Peyer's patch (tissue), 4 donors: ENCODE data around the gene DHX36.

Experiments
- POLR2A ChIP-seq, 2 donors: fragments of 450-650 bp; IDR thresholded peaks; one replicate each; pipeline ENCODE4 v1.5.1; 2017; ENCODE audit warnings: antibody characterized with exemption in 2 of 2, mild to moderate bottlenecking in 2 of 2, moderate library complexity in 2 of 2
- TF ChIP-seq, protein P1 (sequence below), 6 experiments: fragments of 450-650 bp in 4 of 6; fragments of 200-600 bp in 2 of 6; sonication (generic) in 1 of 6; IDR thresholded peaks; one replicate each; pipeline ENCODE4 v1.5.1; 2017 to 2019; ENCODE audit warnings: antibody characterized with exemption in 6 of 6, mild to moderate bottlenecking in 3 of 6, moderate library complexity in 1 of 6

DNA sequence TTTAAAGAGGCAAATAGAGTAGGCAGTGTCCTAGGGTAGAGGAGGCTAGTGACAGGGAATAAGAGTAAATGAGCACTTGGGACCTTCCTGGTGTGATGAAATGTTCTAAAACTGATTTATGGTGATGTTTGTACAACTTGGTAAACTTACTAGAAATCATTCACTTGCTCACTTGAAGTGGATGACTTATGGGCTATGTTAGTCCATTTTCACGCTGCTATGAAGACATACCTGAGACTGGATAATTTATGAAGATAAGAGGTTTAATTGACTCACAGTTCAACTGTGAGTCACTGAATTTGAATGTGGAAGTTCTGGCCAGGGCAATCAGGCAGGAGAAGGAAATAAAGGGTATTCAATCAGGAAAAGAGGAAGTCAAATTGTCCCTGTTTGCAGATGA lies 31.7 kb upstream of the DHX36 start:
- TF ChIP-seq POLR2A (IDR thresholded peaks at IDR 0.05): no peak
- TF ChIP-seq, protein P1, sequence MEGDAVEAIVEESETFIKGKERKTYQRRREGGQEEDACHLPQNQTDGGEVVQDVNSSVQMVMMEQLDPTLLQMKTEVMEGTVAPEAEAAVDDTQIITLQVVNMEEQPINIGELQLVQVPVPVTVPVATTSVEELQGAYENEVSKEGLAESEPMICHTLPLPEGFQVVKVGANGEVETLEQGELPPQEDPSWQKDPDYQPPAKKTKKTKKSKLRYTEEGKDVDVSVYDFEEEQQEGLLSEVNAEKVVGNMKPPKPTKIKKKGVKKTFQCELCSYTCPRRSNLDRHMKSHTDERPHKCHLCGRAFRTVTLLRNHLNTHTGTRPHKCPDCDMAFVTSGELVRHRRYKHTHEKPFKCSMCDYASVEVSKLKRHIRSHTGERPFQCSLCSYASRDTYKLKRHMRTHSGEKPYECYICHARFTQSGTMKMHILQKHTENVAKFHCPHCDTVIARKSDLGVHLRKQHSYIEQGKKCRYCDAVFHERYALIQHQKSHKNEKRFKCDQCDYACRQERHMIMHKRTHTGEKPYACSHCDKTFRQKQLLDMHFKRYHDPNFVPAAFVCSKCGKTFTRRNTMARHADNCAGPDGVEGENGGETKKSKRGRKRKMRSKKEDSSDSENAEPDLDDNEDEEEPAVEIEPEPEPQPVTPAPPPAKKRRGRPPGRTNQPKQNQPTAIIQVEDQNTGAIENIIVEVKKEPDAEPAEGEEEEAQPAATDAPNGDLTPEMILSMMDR (IDR thresholded peaks at IDR 0.05): no peak
